Esophagus squamous epithelium (tissue), 5 donors: ENCODE measurements around the gene PMFBP1. TPM values are rescaled to one million over a fixed set of nuclear protein-coding genes. Genes with fewer than 3 reads are reported as not detected.

Experiments used
- DNase-seq: peaks from one replicate; lab custom pipeline; 2025; lab: John Stamatoyannopoulos, UW
- H3K27ac ChIP-seq, 4 donors: fragments of 200-600 bp; sonication (generic); one replicate each; pipeline ENCODE4 v1.5.1; 2016 to 2019; ENCODE audit warnings: mild to moderate bottlenecking in 1 of 4
- H3K27me3 ChIP-seq, 4 donors: fragments of 200-600 bp; sonication (generic); 1 replicate in 3 of 4; 2 replicates in 1 of 4; pipeline versions ENCODE4 v1.5.1 to v1.6.0; 2017 to 2021; ENCODE audit warnings: antibody characterized with exemption in 1 of 4
- H3K36me3 ChIP-seq, 3 donors: fragments of 200-600 bp; sonication (generic); one replicate each; pipeline ENCODE4 v1.5.1; 2016 to 2019
- H3K4me1 ChIP-seq, 3 donors: fragments of 200-600 bp; sonication (generic); one replicate each; pipeline ENCODE4 v1.5.1; 2017 to 2019
- H3K4me3 ChIP-seq, 4 donors: fragments of 200-600 bp; sonication (generic); 1 replicate in 3 of 4; 2 replicates in 1 of 4; pipeline ENCODE4 v1.5.1; 2016 to 2019; ENCODE audit warnings: mild to moderate bottlenecking in 2 of 4, moderate library complexity in 1 of 4
- H3K9me3 ChIP-seq, 3 donors: fragments of 200-600 bp; sonication (generic); one replicate each; pipeline ENCODE4 v1.5.1; 2016 to 2019
- POLR2A ChIP-seq, 4 donors: fragments of 450-650 bp; IDR thresholded peaks; one replicate each; pipeline ENCODE4 v1.6.1; 2017; ENCODE audit warnings: antibody characterized with exemption in 4 of 4, mild to moderate bottlenecking in 4 of 4, moderate library complexity in 3 of 4
- WGBS, 2 donors: methylation state at CpG; one replicate each; pipeline ENCODE4 v1.1.5; 2018; 5-methylcytosine and 5-hydroxymethylcytosine counted together
- intact Hi-C: fragments of 100-400 bp; cut with DNase I; formaldehyde crosslinking; loops from one replicate; pipeline ENCODE4 v1.15.0; 2022
- total RNA-seq, 4 donors: library from RNA; depleted of rRNA; stranded (reverse); fragments of >200 nt; gene quantifications; one replicate each; pipeline ENCODE4 v1.1.0, GENCODE V29; 2016
- TF ChIP-seq, protein P1 (sequence below), 6 experiments: fragments of 450-650 bp in 4 of 6; fragments of 200-600 bp in 2 of 6; sonication (generic) in 2 of 6; IDR thresholded peaks; one replicate each; pipeline ENCODE4 v1.5.1; 2016 to 2019; ENCODE audit warnings: antibody characterized with exemption in 6 of 6, mild to moderate bottlenecking in 4 of 6, moderate library complexity in 4 of 6
- donor health status: DM: yes; HTN: yes; CAD: no.

The PMFBP1 gene
- total RNA-seq, 4 donors from 2014 or later: 1.1 to 2.0 (median 1.4) TPM

DNA sequence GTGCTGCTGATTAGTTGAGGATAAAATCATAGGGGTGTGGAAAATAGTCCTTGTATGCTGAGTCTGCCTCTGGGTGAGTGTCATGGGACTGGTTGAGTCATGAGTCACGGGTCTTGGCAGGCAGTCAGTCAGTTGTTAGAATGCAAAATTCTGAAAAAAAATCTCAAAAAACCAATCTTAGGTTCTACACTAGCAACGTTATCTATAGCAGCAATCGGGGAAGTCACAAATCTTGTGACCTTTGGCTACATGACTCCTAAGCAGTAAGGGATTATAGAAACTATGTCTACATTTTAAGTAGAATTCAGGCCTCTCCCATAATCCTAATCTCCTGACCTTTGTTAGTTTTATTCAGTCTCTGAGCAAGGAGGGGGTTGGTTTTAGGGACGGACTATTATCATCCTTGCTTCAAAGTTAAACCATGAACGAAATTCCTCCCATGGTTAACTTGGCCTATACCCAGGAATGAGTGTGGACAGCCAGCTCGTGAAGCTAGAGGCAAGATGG is 18.0 kb upstream of the PMFBP1 start:
- H3K9me3 ChIP-seq: peaks cover 0 to 5% (median 0%) of the 10 kb centered on the region in 3 donors
- intact Hi-C loops: no loop called here
- no peak for TF ChIP-seq POLR2A (IDR thresholded peaks at IDR 0.05)
- TF ChIP-seq, protein P1, sequence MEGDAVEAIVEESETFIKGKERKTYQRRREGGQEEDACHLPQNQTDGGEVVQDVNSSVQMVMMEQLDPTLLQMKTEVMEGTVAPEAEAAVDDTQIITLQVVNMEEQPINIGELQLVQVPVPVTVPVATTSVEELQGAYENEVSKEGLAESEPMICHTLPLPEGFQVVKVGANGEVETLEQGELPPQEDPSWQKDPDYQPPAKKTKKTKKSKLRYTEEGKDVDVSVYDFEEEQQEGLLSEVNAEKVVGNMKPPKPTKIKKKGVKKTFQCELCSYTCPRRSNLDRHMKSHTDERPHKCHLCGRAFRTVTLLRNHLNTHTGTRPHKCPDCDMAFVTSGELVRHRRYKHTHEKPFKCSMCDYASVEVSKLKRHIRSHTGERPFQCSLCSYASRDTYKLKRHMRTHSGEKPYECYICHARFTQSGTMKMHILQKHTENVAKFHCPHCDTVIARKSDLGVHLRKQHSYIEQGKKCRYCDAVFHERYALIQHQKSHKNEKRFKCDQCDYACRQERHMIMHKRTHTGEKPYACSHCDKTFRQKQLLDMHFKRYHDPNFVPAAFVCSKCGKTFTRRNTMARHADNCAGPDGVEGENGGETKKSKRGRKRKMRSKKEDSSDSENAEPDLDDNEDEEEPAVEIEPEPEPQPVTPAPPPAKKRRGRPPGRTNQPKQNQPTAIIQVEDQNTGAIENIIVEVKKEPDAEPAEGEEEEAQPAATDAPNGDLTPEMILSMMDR (IDR thresholded peaks at IDR 0.05): no peak
- no peaks in the 10 kb centered on the region for H3K36me3 ChIP-seq
- no peak for DNase-seq
- no peak overlapping the region for H3K27ac ChIP-seq
- no peaks in the 10 kb centered on the region for H3K4me1 ChIP-seq
- no peak overlapping the region for H3K4me3 ChIP-seq
- H3K27me3 ChIP-seq: no peaks in the 10 kb centered on the region
- WGBS, 2 donors: 62% methylated on average over 6 of the region's 6 CpGs

DNA sequence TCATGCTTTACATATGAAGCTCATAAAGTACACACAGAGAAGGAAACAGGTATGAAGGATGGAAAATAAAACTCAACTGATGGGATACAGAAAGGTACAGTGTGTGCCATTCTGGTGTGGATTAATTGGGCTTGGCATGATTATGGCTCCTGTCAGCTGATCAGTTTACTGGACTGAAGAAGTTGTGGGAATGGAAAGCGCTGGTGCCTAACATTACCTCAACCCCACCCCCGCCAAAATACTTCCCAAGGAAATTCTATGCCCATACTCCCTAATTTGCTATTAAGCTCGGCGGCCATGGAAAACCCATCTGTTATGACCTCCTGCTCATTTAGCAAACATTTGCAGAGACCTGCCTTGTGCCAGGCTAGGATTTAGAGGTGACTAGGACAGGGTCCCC is 16.6 kb upstream of the PMFBP1 start:
- Histone ChIP-seq H3K4me1 (no peaks in the 10 kb centered on the region), H3K4me3 (no peak overlapping the region), H3K27me3 (no peaks in the 10 kb centered on the region), H3K9me3 (peaks cover 0 to 5% (median 0%) of the 10 kb centered on the region in 3 donors), H3K36me3 (no peaks in the 10 kb centered on the region), H3K27ac (no peak overlapping the region)
- TF ChIP-seq, protein P1 (IDR thresholded peaks at IDR 0.05): no peak
- TF ChIP-seq POLR2A (IDR thresholded peaks at IDR 0.05): no peak
- intact Hi-C loops: no loop called here
- DNase-seq: no peak
- WGBS, 2 donors: 95 to 100% methylated on average over 2 to 4 of the region's 4 CpGs

DNA sequence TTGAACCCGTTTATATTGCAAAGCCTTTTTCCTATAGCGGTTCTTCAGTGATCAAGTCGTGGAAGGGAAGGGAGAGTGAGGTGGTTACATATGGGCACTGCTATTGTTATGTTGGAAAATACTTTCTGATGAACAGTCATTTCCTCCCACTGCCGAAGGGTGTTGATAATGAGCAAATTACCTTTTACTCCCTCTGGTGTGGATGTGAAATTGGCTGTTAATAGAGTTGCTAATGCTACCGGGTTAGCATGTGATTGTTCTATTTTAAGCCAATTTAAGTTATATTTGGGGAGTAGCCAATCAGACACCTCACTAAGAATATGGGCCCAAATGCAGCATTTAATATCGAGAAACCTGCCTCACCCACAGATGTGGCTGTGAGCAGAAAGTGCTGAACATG is 15.6 kb upstream of the PMFBP1 start:
- TF ChIP-seq, protein P1 (IDR thresholded peaks at IDR 0.05): no peak
- no peak for TF ChIP-seq POLR2A (IDR thresholded peaks at IDR 0.05)
- Histone ChIP-seq H3K9me3 (peaks cover 0 to 5% (median 0%) of the 10 kb centered on the region in 3 donors), H3K27ac (no peak overlapping the region), H3K4me1 (no peaks in the 10 kb centered on the region), H3K36me3 (no peaks in the 10 kb centered on the region), H3K4me3 (no peak overlapping the region), H3K27me3 (no peaks in the 10 kb centered on the region)
- intact Hi-C loops: no loop called here
- WGBS, 2 donors: 72 to 76% methylated on average over 6 of the region's 6 CpGs
- no peak for DNase-seq

DNA sequence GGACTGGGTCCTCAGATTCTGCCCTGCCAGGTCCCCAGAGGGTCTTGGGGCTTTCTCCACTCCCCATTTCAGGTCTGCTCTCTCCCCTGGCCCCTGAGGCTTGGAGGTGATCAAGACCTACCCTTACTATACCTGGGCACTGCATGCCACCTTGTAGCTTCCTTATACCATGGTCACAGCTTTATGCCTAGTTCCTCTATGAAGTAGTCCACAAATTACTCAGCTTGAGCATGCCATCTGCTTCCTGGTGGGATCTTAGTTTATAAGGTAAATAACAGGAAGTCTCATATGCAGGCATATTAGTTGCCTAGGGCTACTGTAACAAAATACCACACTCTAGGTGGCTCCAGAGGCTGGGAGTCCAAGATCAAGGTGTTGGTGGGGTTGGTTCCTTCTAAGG is 11.0 kb upstream of the PMFBP1 start:
- no peak for TF ChIP-seq POLR2A (IDR thresholded peaks at IDR 0.05)
- TF ChIP-seq, protein P1 (IDR thresholded peaks at IDR 0.05): no peak
- no peaks in the 10 kb centered on the region for H3K27me3 ChIP-seq
- H3K27ac ChIP-seq: no peak overlapping the region
- H3K4me1 ChIP-seq: no peaks in the 10 kb centered on the region
- no peaks in the 10 kb centered on the region for H3K9me3 ChIP-seq
- no peaks in the 10 kb centered on the region for H3K36me3 ChIP-seq
- no peak overlapping the region for H3K4me3 ChIP-seq
- intact Hi-C loops: no loop called here
- DNase-seq: no peak

DNA sequence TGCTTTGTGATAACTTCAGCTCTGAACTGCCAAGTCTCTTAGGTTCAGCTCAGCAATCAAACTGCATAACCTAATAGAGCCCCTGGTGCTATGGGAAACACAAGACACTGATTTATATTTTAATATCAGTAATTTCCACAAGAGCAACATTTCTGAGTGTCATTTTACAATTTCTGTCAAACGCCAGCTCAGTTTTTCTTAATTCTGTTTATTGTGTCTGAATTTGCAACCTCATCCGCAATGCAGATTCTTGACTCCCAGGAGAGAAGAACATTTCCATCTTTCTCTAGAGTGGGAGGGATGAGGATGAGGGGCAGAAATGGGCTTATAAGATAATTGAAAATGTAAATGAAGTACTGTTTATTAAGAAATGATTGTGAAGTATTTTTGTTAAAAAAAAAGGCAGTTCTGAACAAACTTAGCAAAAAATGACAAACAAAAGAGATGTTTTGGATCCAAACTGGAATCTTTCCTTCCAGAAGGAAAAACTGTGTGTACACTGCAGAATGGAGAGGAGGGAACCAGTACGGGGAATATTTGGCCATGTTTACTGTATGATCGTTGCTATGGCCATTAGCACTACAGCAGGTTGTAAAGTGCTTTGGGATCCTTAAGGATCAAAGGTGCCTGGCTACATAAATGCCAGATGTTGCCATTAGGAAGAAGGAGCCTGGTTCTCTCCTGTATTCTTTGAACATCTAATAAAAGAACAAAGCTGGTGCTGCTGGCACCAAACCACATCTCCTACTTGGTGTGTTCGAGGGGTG is 7.4 kb upstream of the PMFBP1 start:
- H3K27me3 ChIP-seq: no peaks in the 10 kb centered on the region
- H3K36me3 ChIP-seq: no peaks in the 10 kb centered on the region
- TF ChIP-seq, protein P1 (IDR thresholded peaks at IDR 0.05): no peak
- TF ChIP-seq POLR2A (IDR thresholded peaks at IDR 0.05): no peak
- intact Hi-C loops: no loop called here
- no peaks in the 10 kb centered on the region for H3K9me3 ChIP-seq
- no peak for DNase-seq
- H3K4me1 ChIP-seq: no peaks in the 10 kb centered on the region
- no peak overlapping the region for H3K4me3 ChIP-seq
- no peak overlapping the region for H3K27ac ChIP-seq
- WGBS, 2 donors: 43 to 59% methylated on average over 5 of the region's 5 CpGs
